B cell (primary cell): ENCODE measurements around the gene CHD6. TPM values are rescaled to one million over a fixed set of nuclear protein-coding genes. Genes with fewer than 3 reads are reported as not detected.

Source experiments
- ATAC-seq: fragments of 200-7000 bp; cut with Tn5 transposase; one replicate; pipeline ENCODE4 v1.10.0; 2021; ENCODE audit warnings: low read depth, mild to moderate bottlenecking, moderate number of reproducible peaks, moderate library complexity
- CTCF ChIA-PET: fragments of 350-600 bp; sonication (Branson Sonifier 250); formaldehyde crosslinking; loops from one replicate; lab custom pipeline; 2021; ENCODE audit warnings: antibody characterized with exemption, inconsistent platforms; lab: Charles Lee
- POLR2A ChIA-PET: fragments of 350-600 bp; sonication (Branson Sonifier 250); formaldehyde crosslinking; loops from one replicate; lab custom pipeline; 2021; ENCODE audit warnings: antibody characterized with exemption; lab: Charles Lee
- DNase-seq: peaks from one replicate; pipeline ENCODE4 v3.0.0; 2013
- H2AFZ ChIP-seq: 2 replicates; pipeline ENCODE4 v1.6.1; 2012; ENCODE audit warnings: mild to moderate bottlenecking, low read depth, low read length; ENCODE audit not compliant: insufficient read depth, poor library complexity, severe bottlenecking
- H3K27ac ChIP-seq, 2 donors: 1 replicate in 1 of 2; 2 replicates in 1 of 2; pipeline ENCODE4 v1.5.1; 2012 to 2013; ENCODE audit warnings: low read length in 2 of 2, mild to moderate bottlenecking in 2 of 2, moderate library complexity in 1 of 2
- H3K27me3 ChIP-seq, 4 experiments: fragments of 200-600 bp in 1 of 4; sonication (generic) in 1 of 4; replicated peaks in 1 of 4; 1 replicate in 2 of 4; 2 replicates in 2 of 4; pipeline versions ENCODE4 v1.6.1 to v1.7.0; 2013 to 2016; ENCODE audit warnings: low read length in 3 of 4, mild to moderate bottlenecking in 2 of 4, mixed read lengths in 1 of 4, moderate library complexity in 1 of 4; ENCODE audit not compliant: insufficient read depth in 4 of 4, control insufficient read depth in 3 of 4; ENCODE audit errors: control extremely low read depth in 1 of 4
- H3K36me3 ChIP-seq, 2 experiments: replicated peaks in 1 of 2; 1 replicate in 1 of 2; 2 replicates in 1 of 2; pipeline versions ENCODE4 v1.6.1 to v1.7.1; 2013; ENCODE audit warnings: low read length in 1 of 2; ENCODE audit not compliant: insufficient read depth in 2 of 2, control insufficient read depth in 1 of 2; ENCODE audit errors: control extremely low read depth in 1 of 2, extremely low read depth in 1 of 2
- H3K4me1 ChIP-seq, 2 donors: fragments of 200-600 bp in 1 of 2; sonication (generic) in 1 of 2; 1 replicate in 1 of 2; 2 replicates in 1 of 2; pipeline versions ENCODE4 v1.5.1 to v1.6.1; 2013 to 2017; ENCODE audit warnings: low read length in 2 of 2; ENCODE audit not compliant: control insufficient read depth in 2 of 2, insufficient read depth in 2 of 2
- H3K4me2 ChIP-seq: replicated peaks from 2 replicates; pipeline ENCODE3; 2012; ENCODE audit warnings: mild to moderate bottlenecking, low read depth, low read length; ENCODE audit not compliant: poor library complexity, severe bottlenecking
- H3K4me3 ChIP-seq, 5 experiments: fragments of 200-600 bp in 1 of 5; sonication (generic) in 1 of 5; 1 replicate in 3 of 5; 2 replicates in 2 of 5; pipeline versions ENCODE4 v1.5.1 to v1.7.0; 2011 to 2016; ENCODE audit warnings: low read length in 4 of 5, mild to moderate bottlenecking in 4 of 5, low read depth in 2 of 5, control low read depth in 1 of 5, moderate library complexity in 1 of 5; ENCODE audit not compliant: insufficient read depth in 1 of 5; ENCODE audit errors: control extremely low read depth in 1 of 5, extremely low read depth in 1 of 5
- H3K79me2 ChIP-seq: fragments of 200-600 bp; sonication (generic); one replicate; pipeline ENCODE4 v1.6.0; 2016; ENCODE audit warnings: low read length; ENCODE audit not compliant: control insufficient read depth, insufficient read depth
- H3K9ac ChIP-seq: fragments of 200-600 bp; sonication (generic); 2 replicates; pipeline ENCODE4 v1.6.1; 2017; ENCODE audit warnings: mild to moderate bottlenecking, low read length, moderate library complexity
- H3K9me3 ChIP-seq, 3 donors: one replicate each; pipeline versions ENCODE4 v1.6.1 to v1.7.1; 2013; ENCODE audit warnings: low read length in 2 of 3; ENCODE audit not compliant: control insufficient read depth in 2 of 3, insufficient read depth in 1 of 3; ENCODE audit errors: control extremely low read depth in 1 of 3
- H4K20me1 ChIP-seq: 2 replicates; pipeline ENCODE4 v1.6.0; 2012; ENCODE audit warnings: mild to moderate bottlenecking, low read length; ENCODE audit not compliant: insufficient read depth, control insufficient read depth, poor library complexity, severe bottlenecking
- H3K27ac Mint-ChIP-seq: one replicate; pipeline ENCODE4 v1.8.0; 2021; ENCODE audit warnings: mixed read lengths
- H3K27me3 Mint-ChIP-seq: one replicate; pipeline ENCODE4 v1.8.0; 2021; ENCODE audit warnings: mixed read lengths
- H3K4me1 Mint-ChIP-seq: one replicate; pipeline ENCODE4 v1.8.0; 2021; ENCODE audit warnings: mixed read lengths
- H3K4me3 Mint-ChIP-seq: one replicate; pipeline ENCODE4 v1.8.0; 2021; ENCODE audit warnings: mixed read lengths
- H3K9me3 Mint-ChIP-seq: one replicate; pipeline ENCODE4 v1.8.0; 2022; ENCODE audit warnings: mixed read lengths; ENCODE audit not compliant: insufficient read depth
- EZH2 ChIP-seq: IDR thresholded peaks from 2 replicates; pipeline ENCODE4 v1.6.1; 2012; ENCODE audit warnings: borderline replicate concordance, low read depth, mild to moderate bottlenecking, moderate library complexity, low read length; ENCODE audit not compliant: insufficient read depth, poor library complexity, severe bottlenecking
- WGBS: methylation state at CpG from one replicate; pipeline ENCODE4 v1.1.5; 2013; ENCODE audit warnings: missing lambda C conversion rate; ENCODE audit not compliant: insufficient coverage; 5-methylcytosine and 5-hydroxymethylcytosine counted together
- intact Hi-C: fragments of 100-400 bp; cut with micrococcal nuclease; formaldehyde crosslinking; loops from one replicate; pipeline ENCODE4 v1.10.0; 2022
- polyA plus RNA-seq: library from polyadenylated mRNA; depleted of rRNA; stranded (reverse); fragments of >200 nt; gene quantifications from 2 replicates; pipeline ENCODE4 v1.2.3, GENCODE V29; 2012
- total RNA-seq, 2 donors: library from RNA; stranded (reverse); fragments of 120-200 nt in 1 of 2; gene quantifications; 1 replicate in 1 of 2; 2 replicates in 1 of 2; pipeline versions ENCODE4 v1.2.3 to v1.2.4, GENCODE V29; 2013 to 2022
- TF ChIP-seq, protein P1 (sequence below): fragments of 200-600 bp; IDR thresholded peaks from one replicate; pipeline ENCODE4 v1.8.0; 2022; ENCODE audit warnings: antibody characterized with exemption, mild to moderate bottlenecking

CHD6 gene
- total and polyA plus RNA-seq, 2 donors (not counting 1 experiment from before 2014, with no cell fraction given): 10.3 to 117 TPM

DNA sequence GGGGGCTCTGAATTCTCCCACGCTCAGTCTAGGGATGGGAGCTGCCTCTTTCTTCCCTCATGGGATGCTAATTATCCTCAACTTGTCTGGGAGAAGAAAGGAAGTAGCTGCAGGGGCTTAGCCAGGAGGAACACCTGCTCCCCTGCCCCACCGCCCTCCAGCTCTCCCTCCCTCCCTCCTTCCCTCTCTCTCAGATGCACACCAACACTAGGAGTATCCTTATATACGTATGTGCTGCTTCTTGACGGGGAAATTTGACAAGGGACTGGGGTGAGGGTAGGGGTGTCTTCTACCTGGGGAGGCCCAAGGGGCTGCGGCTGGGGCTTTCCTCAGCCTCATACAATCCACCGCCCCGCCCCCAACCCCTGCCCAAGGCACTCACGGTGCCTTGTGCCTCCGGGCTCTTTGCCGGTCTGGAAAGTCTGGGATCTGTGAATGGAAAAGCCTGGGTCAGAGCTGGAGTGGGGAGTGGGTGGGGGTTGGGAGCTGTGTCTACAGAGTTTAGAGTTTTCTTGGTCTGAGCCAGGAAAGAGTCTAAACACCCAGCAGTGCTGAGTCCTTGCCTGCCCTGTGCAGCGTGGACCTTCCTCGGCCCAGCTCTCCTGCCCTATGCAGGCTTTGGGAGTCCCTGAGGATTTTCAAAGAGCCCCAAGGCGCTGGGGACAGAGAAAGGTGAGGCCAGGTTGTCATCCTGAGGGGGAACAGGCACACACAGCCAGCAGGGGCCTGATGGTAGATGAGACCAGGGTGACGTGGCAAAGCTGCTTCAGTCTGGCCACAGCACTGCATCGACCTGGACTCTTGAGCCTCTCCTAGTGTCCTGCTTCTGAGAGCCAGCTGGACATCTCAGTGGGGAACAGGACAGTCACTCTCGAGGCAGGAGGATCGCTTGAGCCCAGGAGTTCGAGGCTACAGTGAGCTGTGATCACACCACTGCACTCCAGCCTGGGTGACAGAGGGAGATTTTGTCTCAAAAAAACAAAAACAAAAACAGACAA lies 222.2 kb downstream of the CHD6 start:
- Mint-ChIP-seq H3K27me3 (no peaks in the 10 kb centered on the region), H3K4me1 (no peaks in the 10 kb centered on the region), H3K4me3 (no peak overlapping the region), H3K27ac (no peak overlapping the region), H3K9me3 (no peaks in the 10 kb centered on the region)
- WGBS: 82% methylated on average over 8 of the region's 18 CpGs
- no peaks in the 10 kb centered on the region for H3K36me3 ChIP-seq
- no peak overlapping the region for H3K27ac ChIP-seq
- H3K27me3 ChIP-seq: no peaks in the 10 kb centered on the region
- H3K4me2 ChIP-seq: no peak overlapping the region
- H3K79me2 ChIP-seq: no peaks in the 10 kb centered on the region
- no peak overlapping the region for H3K9ac ChIP-seq
- no peak overlapping the region for H2AFZ ChIP-seq
- ChIA-PET CTCF (no interaction called here), POLR2A (no interaction called here)
- no peak overlapping the region for H3K4me3 ChIP-seq
- DNase-seq (no peak), ATAC-seq (no peak)
- no peaks in the 10 kb centered on the region for H3K4me1 ChIP-seq
- intact Hi-C loops: no loop called here
- peaks cover 0 to 8% (median 0%) of the 10 kb centered on the region in 3 donors for H3K9me3 ChIP-seq
- TF ChIP-seq, protein P1, sequence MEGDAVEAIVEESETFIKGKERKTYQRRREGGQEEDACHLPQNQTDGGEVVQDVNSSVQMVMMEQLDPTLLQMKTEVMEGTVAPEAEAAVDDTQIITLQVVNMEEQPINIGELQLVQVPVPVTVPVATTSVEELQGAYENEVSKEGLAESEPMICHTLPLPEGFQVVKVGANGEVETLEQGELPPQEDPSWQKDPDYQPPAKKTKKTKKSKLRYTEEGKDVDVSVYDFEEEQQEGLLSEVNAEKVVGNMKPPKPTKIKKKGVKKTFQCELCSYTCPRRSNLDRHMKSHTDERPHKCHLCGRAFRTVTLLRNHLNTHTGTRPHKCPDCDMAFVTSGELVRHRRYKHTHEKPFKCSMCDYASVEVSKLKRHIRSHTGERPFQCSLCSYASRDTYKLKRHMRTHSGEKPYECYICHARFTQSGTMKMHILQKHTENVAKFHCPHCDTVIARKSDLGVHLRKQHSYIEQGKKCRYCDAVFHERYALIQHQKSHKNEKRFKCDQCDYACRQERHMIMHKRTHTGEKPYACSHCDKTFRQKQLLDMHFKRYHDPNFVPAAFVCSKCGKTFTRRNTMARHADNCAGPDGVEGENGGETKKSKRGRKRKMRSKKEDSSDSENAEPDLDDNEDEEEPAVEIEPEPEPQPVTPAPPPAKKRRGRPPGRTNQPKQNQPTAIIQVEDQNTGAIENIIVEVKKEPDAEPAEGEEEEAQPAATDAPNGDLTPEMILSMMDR: no peak
- TF ChIP-seq EZH2: no peak
- no peaks in the 10 kb centered on the region for H4K20me1 ChIP-seq
